ENCODE measurements around the gene DCAF6.

DNA sequence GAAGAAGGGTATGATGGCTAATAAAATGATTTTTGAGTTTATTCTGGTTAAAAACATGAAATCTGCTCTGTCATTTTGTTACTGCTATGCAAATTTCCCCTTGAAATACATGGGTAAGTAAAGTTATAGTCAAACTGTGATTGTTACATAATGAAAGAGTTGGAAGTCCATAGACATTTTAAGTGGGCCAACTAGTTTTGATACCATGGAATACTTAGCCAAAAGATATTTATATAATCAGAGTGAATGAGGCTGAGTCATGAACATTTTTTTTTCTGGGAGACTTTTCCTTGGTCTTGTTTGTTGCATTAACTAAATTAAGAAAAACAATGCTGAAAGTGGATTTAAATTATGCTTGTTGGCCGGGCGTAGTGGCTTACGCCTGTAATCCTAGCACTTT lies 58.6 kb downstream of the DCAF6 start:
- TF ChIP-seq FOXA1 (IDR thresholded peaks at IDR 0.05) = no peak
- no peak for TF ChIP-seq NFRKB (IDR thresholded peaks at IDR 0.05)
- TF ChIP-seq ELF4 (IDR thresholded peaks at IDR 0.05) = no peak
- TF ChIP-seq SP1 (IDR thresholded peaks at IDR 0.05) = no peak
- TF ChIP-seq SUZ12 (IDR thresholded peaks at IDR 0.05) = no peak
- no peak for TF ChIP-seq ZNF384 (IDR thresholded peaks at IDR 0.05)
- TF ChIP-seq BHLHE40 (IDR thresholded peaks at IDR 0.05; ENCODE audit: borderline replicate concordance) = no peak
- TF ChIP-seq, protein P1, sequence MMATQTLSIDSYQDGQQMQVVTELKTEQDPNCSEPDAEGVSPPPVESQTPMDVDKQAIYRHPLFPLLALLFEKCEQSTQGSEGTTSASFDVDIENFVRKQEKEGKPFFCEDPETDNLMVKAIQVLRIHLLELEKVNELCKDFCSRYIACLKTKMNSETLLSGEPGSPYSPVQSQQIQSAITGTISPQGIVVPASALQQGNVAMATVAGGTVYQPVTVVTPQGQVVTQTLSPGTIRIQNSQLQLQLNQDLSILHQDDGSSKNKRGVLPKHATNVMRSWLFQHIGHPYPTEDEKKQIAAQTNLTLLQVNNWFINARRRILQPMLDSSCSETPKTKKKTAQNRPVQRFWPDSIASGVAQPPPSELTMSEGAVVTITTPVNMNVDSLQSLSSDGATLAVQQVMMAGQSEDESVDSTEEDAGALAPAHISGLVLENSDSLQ (IDR thresholded peaks at IDR 0.05) = no peak

Data from HEK293T (cell line).